SK-N-SH (cell line): ENCODE measurements around the gene SNRPN. TPM values are rescaled to one million over a fixed set of nuclear protein-coding genes. Genes with fewer than 3 reads are reported as not detected.

ENCODE experiments used
- CTCF ChIA-PET: fragments of 300-600, 350-600 bp; formaldehyde crosslinking; extraction: SDS; loops from one replicate; lab custom pipeline; 2021; lab: Yijun Ruan, JAX
- POLR2A ChIA-PET: fragments of 350-600 bp; sonication (Branson Sonifier 250); formaldehyde crosslinking; extraction: SDS; loops from one replicate; lab custom pipeline; 2020; ENCODE audit warnings: antibody characterized with exemption, inconsistent platforms; lab: Yijun Ruan, JAX
- DNase-seq: peaks from one replicate; pipeline ENCODE4 v3.0.0; 2012
- H2AFZ ChIP-seq: fragments of 200-600 bp; sonication (generic); 2 replicates; pipeline ENCODE4 v1.8.1; 2016; ENCODE audit warnings: antibody characterized with exemption, mild to moderate bottlenecking, low read depth
- H3F3A ChIP-seq: fragments of 200-600 bp; sonication (generic); replicated peaks from 2 replicates; pipeline ENCODE3; 2016; ENCODE audit warnings: antibody characterized with exemption, mild to moderate bottlenecking; ENCODE audit not compliant: insufficient read depth
- H3K27ac ChIP-seq, 2 experiments: fragments of 200-500 bp in 1 of 2; fragments of 200-600 bp in 1 of 2; sonication (Bioruptor generic) in 1 of 2; sonication (generic), shearing (Covaris generic) in 1 of 2; 2 replicates each; pipeline versions ENCODE4 v1.5.1 to v1.6.1; 2014 to 2016; ENCODE audit warnings: low read depth in 2 of 2, inconsistent platforms in 1 of 2, low read length in 1 of 2, mild to moderate bottlenecking in 1 of 2, mixed read lengths in 1 of 2
- H3K27me3 ChIP-seq: fragments of 200-600 bp; sonication (generic), shearing (Covaris generic); 2 replicates; pipeline ENCODE4 v1.6.1; 2016; ENCODE audit warnings: mixed run types; ENCODE audit not compliant: insufficient read depth
- H3K36me3 ChIP-seq, 2 experiments: fragments of 200-500 bp in 1 of 2; fragments of 200-600 bp in 1 of 2; sonication (Bioruptor generic) in 1 of 2; sonication (generic) in 1 of 2; replicated peaks in 1 of 2; 2 replicates each; pipeline versions ENCODE3 to v1.5.1; 2014 to 2016; ENCODE audit warnings: low read length in 1 of 2, mild to moderate bottlenecking in 1 of 2; ENCODE audit not compliant: insufficient read depth in 2 of 2, control insufficient read depth in 1 of 2
- H3K4me1 ChIP-seq, 2 experiments: fragments of 200-500 bp in 1 of 2; fragments of 200-600 bp in 1 of 2; sonication (Bioruptor generic) in 1 of 2; sonication (generic), shearing (Covaris generic) in 1 of 2; 2 replicates each; pipeline versions ENCODE4 v1.5.1 to v1.6.1; 2014 to 2016; ENCODE audit warnings: low read depth in 1 of 2, low read length in 1 of 2, mixed run types in 1 of 2; ENCODE audit not compliant: insufficient read depth in 2 of 2, control insufficient read depth in 1 of 2
- H3K4me2 ChIP-seq: fragments of 200-600 bp; sonication (generic), shearing (Covaris generic); 2 replicates; pipeline ENCODE4 v1.6.1; 2017; ENCODE audit warnings: mixed run types
- H3K4me3 ChIP-seq, 2 experiments: fragments of 200-500 bp in 1 of 2; fragments of 200-600 bp in 1 of 2; sonication (Bioruptor generic) in 1 of 2; sonication (generic), shearing (Covaris generic) in 1 of 2; 2 replicates each; pipeline versions ENCODE4 v1.5.1 to v1.8.1; 2014 to 2016; ENCODE audit warnings: low read depth in 2 of 2, inconsistent platforms in 1 of 2, low read length in 1 of 2, mild to moderate bottlenecking in 1 of 2, mixed read lengths in 1 of 2, moderate library complexity in 1 of 2
- H3K79me2 ChIP-seq: fragments of 200-600 bp; sonication (generic); 2 replicates; pipeline ENCODE4 v1.8.1; 2017; ENCODE audit warnings: mild to moderate bottlenecking; ENCODE audit not compliant: insufficient read depth
- H3K9ac ChIP-seq: fragments of 200-600 bp; sonication (generic); 2 replicates; pipeline ENCODE4 v1.6.1; 2017; ENCODE audit warnings: mixed run types
- H3K9me2 ChIP-seq: fragments of 200-600 bp; sonication (generic); 2 replicates; pipeline ENCODE4 v1.6.1; 2017; ENCODE audit warnings: mixed run types
- H3K9me3 ChIP-seq: fragments of 200-600 bp; sonication (generic); 2 replicates; pipeline ENCODE4 v1.6.1; 2017; ENCODE audit warnings: mixed run types, mild to moderate bottlenecking, moderate library complexity
- H4K20me1 ChIP-seq: fragments of 200-600 bp; sonication (generic); 2 replicates; pipeline ENCODE4 v1.6.1; 2017; ENCODE audit warnings: mild to moderate bottlenecking, mixed run types; ENCODE audit not compliant: insufficient read depth
- CHD2 ChIP-seq: fragments of 150-350 bp; IDR thresholded peaks from 2 replicates; pipeline ENCODE4 v1.6.1; 2018; ENCODE audit warnings: low read length; ENCODE audit not compliant: partially characterized antibody
- ELF1 ChIP-seq: IDR thresholded peaks from 2 replicates; pipeline ENCODE4 v1.4.0; 2012
- EP300 ChIP-seq, 2 experiments: IDR thresholded peaks; 2 replicates each; pipeline versions ENCODE4 v1.4.0 to v1.6.1; 2012; ENCODE audit warnings: borderline replicate concordance in 1 of 2, low read depth in 1 of 2, low read length in 1 of 2
- EZH2phosphoT487 ChIP-seq: fragments of 200-600 bp; sonication (generic); IDR thresholded peaks from 2 replicates; pipeline ENCODE4 v1.6.1; 2017; ENCODE audit warnings: low read depth, mixed run types, mild to moderate bottlenecking, antibody characterized with exemption, moderate library complexity, borderline replicate concordance
- FOXM1 ChIP-seq: IDR thresholded peaks from 2 replicates; pipeline ENCODE4 v1.4.0; 2012; ENCODE audit warnings: low read depth, mild to moderate bottlenecking
- GATA2 ChIP-seq: sonication (generic); formaldehyde crosslinking; IDR thresholded peaks from 2 replicates; pipeline ENCODE4 v1.5.0; 2020; ENCODE audit warnings: mild to moderate bottlenecking, missing genetic modification reagents
- JUND ChIP-seq: IDR thresholded peaks from 2 replicates; pipeline ENCODE4 v1.4.0; 2012
- MEF2A ChIP-seq: IDR thresholded peaks from 2 replicates; pipeline ENCODE4 v1.4.0; 2012; ENCODE audit warnings: low read depth, borderline replicate concordance
- MXI1 ChIP-seq: IDR thresholded peaks from 2 replicates; pipeline ENCODE4 v1.6.1; 2012; ENCODE audit warnings: mild to moderate bottlenecking, low read depth, low read length, improper control_type of control experiment
- NRF1 ChIP-seq: IDR thresholded peaks from 2 replicates; pipeline ENCODE4 v1.6.1; 2012; ENCODE audit warnings: low read depth, mild to moderate bottlenecking, low read length
- POLR2AphosphoS5 ChIP-seq: IDR thresholded peaks from 2 replicates; pipeline ENCODE4 v1.6.1; 2012; ENCODE audit warnings: low read depth, low read length
- RAD21 ChIP-seq: IDR thresholded peaks from 2 replicates; pipeline ENCODE4 v1.6.1; 2012; ENCODE audit warnings: mild to moderate bottlenecking, low read length
- RCOR1 ChIP-seq: fragments of 150-350 bp; IDR thresholded peaks from 2 replicates; pipeline ENCODE4 v1.6.1; 2017; ENCODE audit warnings: antibody characterized with exemption, low read length
- TEAD4 ChIP-seq: IDR thresholded peaks from 2 replicates; pipeline ENCODE4 v1.4.0; 2012; ENCODE audit warnings: mild to moderate bottlenecking, borderline replicate concordance; ENCODE audit not compliant: insufficient read depth
- USF1 ChIP-seq: IDR thresholded peaks from 2 replicates; pipeline ENCODE4 v1.4.0; 2012; ENCODE audit warnings: low read depth, borderline replicate concordance
- YY1 ChIP-seq: IDR thresholded peaks from 2 replicates; pipeline ENCODE4 v1.4.0; 2012; ENCODE audit warnings: low read depth, mild to moderate bottlenecking
- WGBS: methylation state at CpG from one replicate; pipeline ENCODE4 v1.1.6; 2017; ENCODE audit warnings: low lambda C conversion rate; 5-methylcytosine and 5-hydroxymethylcytosine counted together
- polyA plus RNA-seq, 3 experiments: library from polyadenylated mRNA; depleted of rRNA; stranded (reverse); fragments of >200 nt; gene quantifications; 2 replicates each; pipeline ENCODE4 v1.2.3, GENCODE V29; 2012
- TF ChIP-seq, protein P1 (sequence below): fragments of 200-600 bp; sonication (generic); IDR thresholded peaks from 2 replicates; pipeline ENCODE4 v1.6.1; 2017; ENCODE audit warnings: antibody characterized with exemption, mild to moderate bottlenecking, moderate library complexity
- TF ChIP-seq, protein P2 (sequence below): IDR thresholded peaks from 2 replicates; pipeline ENCODE4 v1.4.0; 2012; ENCODE audit warnings: low read depth
- TF ChIP-seq, protein P3 (sequence below): IDR thresholded peaks from 2 replicates; pipeline ENCODE4 v1.4.0; 2012; ENCODE audit warnings: low read depth, borderline replicate concordance
- TF ChIP-seq, protein P4 (sequence below): fragments of 150-350 bp; IDR thresholded peaks from 2 replicates; pipeline ENCODE4 v1.6.1; 2016; ENCODE audit warnings: mild to moderate bottlenecking, low read depth, low read length

The SNRPN gene
- polyA plus RNA-seq, 1 of the 3 experiments (the other 2 are of a cell fraction): 147 TPM

DNA sequence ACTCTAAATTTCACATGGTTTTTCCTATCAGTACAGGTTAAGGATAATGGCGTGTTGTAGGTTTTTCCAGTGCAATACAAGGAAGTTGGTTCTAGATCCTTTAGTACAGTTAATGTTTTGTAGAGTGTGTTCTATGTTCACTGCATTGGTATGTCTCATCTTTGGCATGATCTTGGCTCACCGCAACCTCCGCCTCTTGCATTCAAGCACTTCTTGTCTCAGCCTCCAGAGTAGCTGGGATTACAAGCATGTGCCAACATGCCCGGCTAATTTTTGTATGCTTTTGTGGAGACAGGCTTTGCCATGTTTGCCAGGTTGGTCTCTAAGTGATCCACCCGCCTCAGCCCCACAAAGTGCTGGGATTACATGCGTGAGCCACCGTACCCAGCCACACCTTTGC is 30.4 kb downstream of the SNRPN start (continued):
- TF ChIP-seq USF1 (no peak), RAD21 (no peak), TEAD4 (no peak)

DNA sequence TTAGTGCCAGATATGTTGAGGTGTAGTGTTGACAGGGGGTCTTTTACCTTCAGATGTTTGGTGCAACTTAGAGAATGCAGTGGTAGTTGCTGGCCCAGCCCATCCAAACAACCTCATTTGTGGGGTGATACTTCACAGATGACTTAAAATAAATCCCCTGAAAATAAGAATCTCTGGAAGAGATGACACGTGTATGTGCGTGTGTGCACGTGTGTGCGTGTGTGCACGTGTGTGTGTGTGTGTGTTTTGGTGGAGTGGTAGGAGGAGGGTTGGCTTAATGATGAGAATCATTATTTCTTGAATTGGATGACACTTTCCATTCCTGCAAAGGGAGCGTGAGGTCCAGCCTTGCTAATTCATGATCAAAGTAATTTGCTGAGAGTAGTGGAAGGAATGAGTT is 31.9 kb downstream of the SNRPN start:
- no peaks in the 10 kb centered on the region for H3F3A ChIP-seq
- POLR2A ChIA-PET: no interaction called here
- WGBS: 51% methylated on average over 6 of the region's 6 CpGs

More for the DNA sequence above, 31.9 kb downstream of the SNRPN start:
- no peaks in the 10 kb centered on the region for H3K4me1 ChIP-seq
- H3K9me3 ChIP-seq: no peaks in the 10 kb centered on the region
- H4K20me1 ChIP-seq: no peaks in the 10 kb centered on the region
- no peak overlapping the region for H3K4me2 ChIP-seq
- H3K79me2 ChIP-seq: no peaks in the 10 kb centered on the region; the same call in none of the 2 replicates
- CTCF ChIA-PET: no interaction called here
- H3K4me3 ChIP-seq: no peak overlapping the region
- no peaks in the 10 kb centered on the region for H3K9me2 ChIP-seq
- H2AFZ ChIP-seq: no peak overlapping the region
- no peak overlapping the region for H3K27ac ChIP-seq
- TF ChIP-seq NRF1 (no peak), USF1 (no peak), RCOR1 (no peak), MEF2A (no peak), MXI1 (no peak), EP300 (IDR thresholded peaks at IDR 0.05; ENCODE audit: borderline replicate concordance in 1 of 2, low read depth in 1 of 2, low read length in 1 of 2) (no peak), JUND (no peak), POLR2AphosphoS5 (no peak), EZH2phosphoT487 (no peak), YY1 (no peak), CHD2 (no peak), ELF1 (no peak), FOXM1 (no peak), GATA2 (no peak)
- TF ChIP-seq, protein P1, sequence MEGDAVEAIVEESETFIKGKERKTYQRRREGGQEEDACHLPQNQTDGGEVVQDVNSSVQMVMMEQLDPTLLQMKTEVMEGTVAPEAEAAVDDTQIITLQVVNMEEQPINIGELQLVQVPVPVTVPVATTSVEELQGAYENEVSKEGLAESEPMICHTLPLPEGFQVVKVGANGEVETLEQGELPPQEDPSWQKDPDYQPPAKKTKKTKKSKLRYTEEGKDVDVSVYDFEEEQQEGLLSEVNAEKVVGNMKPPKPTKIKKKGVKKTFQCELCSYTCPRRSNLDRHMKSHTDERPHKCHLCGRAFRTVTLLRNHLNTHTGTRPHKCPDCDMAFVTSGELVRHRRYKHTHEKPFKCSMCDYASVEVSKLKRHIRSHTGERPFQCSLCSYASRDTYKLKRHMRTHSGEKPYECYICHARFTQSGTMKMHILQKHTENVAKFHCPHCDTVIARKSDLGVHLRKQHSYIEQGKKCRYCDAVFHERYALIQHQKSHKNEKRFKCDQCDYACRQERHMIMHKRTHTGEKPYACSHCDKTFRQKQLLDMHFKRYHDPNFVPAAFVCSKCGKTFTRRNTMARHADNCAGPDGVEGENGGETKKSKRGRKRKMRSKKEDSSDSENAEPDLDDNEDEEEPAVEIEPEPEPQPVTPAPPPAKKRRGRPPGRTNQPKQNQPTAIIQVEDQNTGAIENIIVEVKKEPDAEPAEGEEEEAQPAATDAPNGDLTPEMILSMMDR: no peak
- TF ChIP-seq, protein P2, sequence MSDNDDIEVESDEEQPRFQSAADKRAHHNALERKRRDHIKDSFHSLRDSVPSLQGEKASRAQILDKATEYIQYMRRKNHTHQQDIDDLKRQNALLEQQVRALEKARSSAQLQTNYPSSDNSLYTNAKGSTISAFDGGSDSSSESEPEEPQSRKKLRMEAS: no peak
- TF ChIP-seq, protein P3, sequence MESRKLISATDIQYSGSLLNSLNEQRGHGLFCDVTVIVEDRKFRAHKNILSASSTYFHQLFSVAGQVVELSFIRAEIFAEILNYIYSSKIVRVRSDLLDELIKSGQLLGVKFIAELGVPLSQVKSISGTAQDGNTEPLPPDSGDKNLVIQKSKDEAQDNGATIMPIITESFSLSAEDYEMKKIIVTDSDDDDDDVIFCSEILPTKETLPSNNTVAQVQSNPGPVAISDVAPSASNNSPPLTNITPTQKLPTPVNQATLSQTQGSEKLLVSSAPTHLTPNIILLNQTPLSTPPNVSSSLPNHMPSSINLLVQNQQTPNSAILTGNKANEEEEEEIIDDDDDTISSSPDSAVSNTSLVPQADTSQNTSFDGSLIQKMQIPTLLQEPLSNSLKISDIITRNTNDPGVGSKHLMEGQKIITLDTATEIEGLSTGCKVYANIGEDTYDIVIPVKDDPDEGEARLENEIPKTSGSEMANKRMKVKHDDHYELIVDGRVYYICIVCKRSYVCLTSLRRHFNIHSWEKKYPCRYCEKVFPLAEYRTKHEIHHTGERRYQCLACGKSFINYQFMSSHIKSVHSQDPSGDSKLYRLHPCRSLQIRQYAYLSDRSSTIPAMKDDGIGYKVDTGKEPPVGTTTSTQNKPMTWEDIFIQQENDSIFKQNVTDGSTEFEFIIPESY: no peak
- TF ChIP-seq, protein P4, sequence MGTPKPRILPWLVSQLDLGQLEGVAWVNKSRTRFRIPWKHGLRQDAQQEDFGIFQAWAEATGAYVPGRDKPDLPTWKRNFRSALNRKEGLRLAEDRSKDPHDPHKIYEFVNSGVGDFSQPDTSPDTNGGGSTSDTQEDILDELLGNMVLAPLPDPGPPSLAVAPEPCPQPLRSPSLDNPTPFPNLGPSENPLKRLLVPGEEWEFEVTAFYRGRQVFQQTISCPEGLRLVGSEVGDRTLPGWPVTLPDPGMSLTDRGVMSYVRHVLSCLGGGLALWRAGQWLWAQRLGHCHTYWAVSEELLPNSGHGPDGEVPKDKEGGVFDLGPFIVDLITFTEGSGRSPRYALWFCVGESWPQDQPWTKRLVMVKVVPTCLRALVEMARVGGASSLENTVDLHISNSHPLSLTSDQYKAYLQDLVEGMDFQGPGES: no peak
- DNase-seq: no peak
- H3K9ac ChIP-seq: no peak overlapping the region
- peaks cover 30 to 51% of the 10 kb centered on the region in 2 experiments for H3K36me3 ChIP-seq
- H3K27me3 ChIP-seq: no peaks in the 10 kb centered on the region
